AG10803 (cell line): ENCODE results near the gene SIDT1.

ENCODE experiments used
- DNase-seq: peaks from one replicate; pipeline ENCODE4 v3.0.0; 2010; ENCODE audit warnings: low read depth
- H3K4me3 ChIP-seq: 2 replicates; pipeline ENCODE4 v1.5.1; 2011; ENCODE audit warnings: mild to moderate bottlenecking, low read length, control low read depth
- TF ChIP-seq, protein P1 (sequence below): conservative IDR thresholded peaks from 2 replicates; pipeline ENCODE4 v1.5.1; 2011; ENCODE audit warnings: mild to moderate bottlenecking, low read length, control low read depth, inconsistent platforms

SIDT1 gene

DNA sequence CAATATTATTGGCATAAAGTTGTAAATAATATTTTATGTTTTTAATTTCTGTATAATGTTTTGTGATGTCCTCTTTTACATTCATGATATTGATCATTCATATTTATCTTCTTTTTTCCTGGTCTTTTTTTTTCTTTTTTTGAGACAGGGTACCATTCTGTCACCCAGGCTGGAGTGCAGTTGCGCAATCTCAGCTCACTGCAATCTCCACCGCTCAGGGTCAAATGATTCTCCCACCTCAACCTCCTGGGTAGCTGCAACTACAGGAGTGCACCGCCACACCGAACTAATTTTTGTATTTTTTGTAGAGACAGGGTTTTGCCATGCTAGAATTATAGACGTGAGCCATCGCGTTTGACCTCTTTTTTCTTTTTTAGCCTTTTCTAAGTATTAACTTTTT, 111.2 kb downstream of the SIDT1 start:
- no peak for DNase-seq
- no peak overlapping the region for H3K4me3 ChIP-seq
- TF ChIP-seq, protein P1, sequence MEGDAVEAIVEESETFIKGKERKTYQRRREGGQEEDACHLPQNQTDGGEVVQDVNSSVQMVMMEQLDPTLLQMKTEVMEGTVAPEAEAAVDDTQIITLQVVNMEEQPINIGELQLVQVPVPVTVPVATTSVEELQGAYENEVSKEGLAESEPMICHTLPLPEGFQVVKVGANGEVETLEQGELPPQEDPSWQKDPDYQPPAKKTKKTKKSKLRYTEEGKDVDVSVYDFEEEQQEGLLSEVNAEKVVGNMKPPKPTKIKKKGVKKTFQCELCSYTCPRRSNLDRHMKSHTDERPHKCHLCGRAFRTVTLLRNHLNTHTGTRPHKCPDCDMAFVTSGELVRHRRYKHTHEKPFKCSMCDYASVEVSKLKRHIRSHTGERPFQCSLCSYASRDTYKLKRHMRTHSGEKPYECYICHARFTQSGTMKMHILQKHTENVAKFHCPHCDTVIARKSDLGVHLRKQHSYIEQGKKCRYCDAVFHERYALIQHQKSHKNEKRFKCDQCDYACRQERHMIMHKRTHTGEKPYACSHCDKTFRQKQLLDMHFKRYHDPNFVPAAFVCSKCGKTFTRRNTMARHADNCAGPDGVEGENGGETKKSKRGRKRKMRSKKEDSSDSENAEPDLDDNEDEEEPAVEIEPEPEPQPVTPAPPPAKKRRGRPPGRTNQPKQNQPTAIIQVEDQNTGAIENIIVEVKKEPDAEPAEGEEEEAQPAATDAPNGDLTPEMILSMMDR, result no peak

DNA sequence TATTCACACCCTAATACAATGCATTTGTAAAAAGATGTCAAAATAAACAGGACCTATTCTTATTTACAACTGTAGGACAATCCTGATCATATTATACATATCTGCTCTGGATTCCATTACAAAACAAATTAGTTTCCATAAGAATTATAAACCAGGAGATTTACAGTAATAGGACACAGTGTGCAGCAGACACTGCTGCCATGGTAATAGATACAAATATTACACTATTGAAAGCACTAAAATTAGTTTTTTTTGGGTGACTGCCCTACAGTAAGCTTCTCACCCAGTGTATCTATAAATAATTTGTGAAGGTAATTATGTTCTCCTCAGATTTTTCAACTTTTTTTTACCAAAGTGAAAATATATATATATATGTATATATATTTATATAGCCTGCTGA, 116.2 kb downstream of the SIDT1 start:
- DNase-seq, result no peak
- TF ChIP-seq, protein P1, result no peak
- no peak overlapping the region for H3K4me3 ChIP-seq

DNA sequence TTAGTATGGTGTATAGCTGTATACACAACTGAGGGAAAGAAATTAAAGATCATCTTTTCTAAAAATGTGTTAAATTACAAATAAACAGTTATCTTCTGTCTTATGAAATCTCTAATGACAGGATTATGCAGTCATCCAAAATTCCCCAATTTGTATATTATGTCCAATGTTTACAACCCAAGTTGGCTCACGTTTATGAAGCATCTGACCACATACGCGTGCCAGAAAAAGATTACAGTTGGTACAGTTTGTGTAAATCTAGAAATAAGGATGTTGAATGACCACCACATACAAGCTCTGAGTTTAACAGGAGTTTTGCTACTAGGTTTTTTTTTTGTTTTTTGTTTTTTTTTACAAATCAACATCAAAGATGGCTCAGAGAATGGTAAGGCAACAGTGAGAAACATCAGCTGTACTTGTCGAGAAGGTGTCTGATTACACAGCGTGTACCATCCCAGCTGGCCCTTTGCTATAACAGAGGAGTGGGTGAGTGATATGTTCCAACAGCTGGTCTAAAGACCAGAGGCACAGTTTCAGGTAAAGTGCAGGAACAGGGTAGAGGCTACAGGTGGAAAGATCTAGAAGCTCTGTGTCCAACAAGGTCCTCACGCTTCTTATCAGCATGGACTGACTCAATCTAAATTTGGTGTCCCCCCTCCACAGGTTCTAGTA, 117.0 kb downstream of the SIDT1 start:
- H3K4me3 ChIP-seq, result no peak overlapping the region
- TF ChIP-seq, protein P1, result no peak
- DNase-seq, result no peak

DNA sequence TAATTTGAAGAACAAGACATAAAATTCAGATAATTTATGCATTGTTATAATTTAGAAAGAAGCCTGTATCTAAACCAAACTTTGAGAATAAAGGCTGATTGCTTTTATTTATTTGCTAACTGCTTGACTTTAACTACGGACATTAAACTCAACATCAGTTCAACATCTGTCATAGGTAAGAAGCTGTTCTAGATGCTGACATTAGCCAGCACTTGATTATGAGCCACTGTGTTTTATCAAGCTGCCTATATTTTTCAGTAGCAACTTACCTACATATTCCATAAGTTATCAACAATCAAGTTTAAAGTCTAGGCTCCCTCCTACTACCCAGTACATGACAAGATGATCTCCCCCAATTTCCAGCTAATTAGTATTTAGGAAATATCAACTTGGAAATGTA, 122.0 kb downstream of the SIDT1 start:
- no peak overlapping the region for H3K4me3 ChIP-seq
- TF ChIP-seq, protein P1, result no peak
- no peak for DNase-seq

- H3K4me3 ChIP-seq, result no peak overlapping the region
- DNase-seq, result no peak
Observed at GRCh38 chr3:113654851-113655250, 122.5 kb downstream of the SIDT1 start.

GRCh38 chr3:113658107-113658506, 125.8 kb downstream of the SIDT1 start:
- DNase-seq, result no peak
- TF ChIP-seq, protein P1, result no peak

More at GRCh38 chr3:113654851-113655250, 122.5 kb downstream of the SIDT1 start:
- TF ChIP-seq, protein P1, result no peak

GRCh38 chr3:113659101-113659541, 126.8 kb downstream of the SIDT1 start:
- H3K4me3 ChIP-seq, result no peak overlapping the region
- no peak for DNase-seq
- TF ChIP-seq, protein P1, result no peak

More at GRCh38 chr3:113658107-113658506, 125.8 kb downstream of the SIDT1 start:
- no peak overlapping the region for H3K4me3 ChIP-seq
